22Rv1 (cell line): ENCODE measurements around the gene PTK6.

Experiments used
- H3K27ac ChIP-seq: fragments of 450-650 bp; 2 replicates; pipeline ENCODE4 v1.5.1; 2017
- CTCF ChIP-seq: fragments of 450-650 bp; IDR thresholded peaks from 2 replicates; pipeline ENCODE4 v1.5.1; 2017; ENCODE audit warnings: mild to moderate bottlenecking
- ZFX ChIP-seq: fragments of 450-650 bp; IDR thresholded peaks from 2 replicates; pipeline ENCODE4 v1.6.1; 2017; ENCODE audit warnings: antibody characterized with exemption, borderline replicate concordance

Gene PTK6

GRCh38 chr20:63494084-63494419 is 43.1 kb downstream of the PTK6 start:
- TF ChIP-seq CTCF, result no peak
- TF ChIP-seq ZFX, result no peak
- H3K27ac ChIP-seq, result no peak overlapping the region

- no peak for TF ChIP-seq CTCF
- TF ChIP-seq ZFX, result no peak
- H3K27ac ChIP-seq, result no peak overlapping the region
Measured at GRCh38 chr20:63493563-63494020, 43.6 kb downstream of the PTK6 start.

- H3K27ac ChIP-seq, result no peak overlapping the region
- no peak for TF ChIP-seq ZFX
- TF ChIP-seq CTCF, result no peak
Measured at GRCh38 chr20:63492982-63493381, 44.2 kb downstream of the PTK6 start.

- TF ChIP-seq CTCF, result no peak
- H3K27ac ChIP-seq, result no peak overlapping the region
Measured at GRCh38 chr20:63492518-63492917, 44.7 kb downstream of the PTK6 start.

- no peak overlapping the region for H3K27ac ChIP-seq
- no peak for TF ChIP-seq CTCF
- TF ChIP-seq ZFX, result no peak
Measured at GRCh38 chr20:63491635-63492230, 45.4 kb downstream of the PTK6 start.

- H3K27ac ChIP-seq, result no peak overlapping the region
- TF ChIP-seq ZFX, result no peak
- TF ChIP-seq CTCF, result no peak
Measured at GRCh38 chr20:63491078-63491477, 46.1 kb downstream of the PTK6 start.

- no peak overlapping the region for H3K27ac ChIP-seq
- TF ChIP-seq ZFX, result no peak
- TF ChIP-seq CTCF, result no peak
Measured at GRCh38 chr20:63490416-63490815, 46.8 kb downstream of the PTK6 start.
